H1 (cell line): ENCODE data around the gene HPD. TPM values are rescaled to one million over a fixed set of nuclear protein-coding genes. Genes with fewer than 3 reads are reported as not detected.
A peak's percentile ranks its signal among the peaks of the same experiment; 100 is the strongest.

Source experiments
- CTCF ChIA-PET: fragments of 300-600 bp; sonication (Branson Sonifier 250); formaldehyde crosslinking; loops from one replicate; lab custom pipeline; 2021; ENCODE audit not compliant: partially characterized antibody; lab: Charles Lee
- POLR2A ChIA-PET: fragments of 300-600 bp; sonication (Branson Sonifier 250); formaldehyde crosslinking; loops from one replicate; lab custom pipeline; 2021; ENCODE audit warnings: inconsistent platforms; ENCODE audit not compliant: partially characterized antibody; lab: Charles Lee
- DNase-seq, 2 experiments: peaks; one replicate each; pipeline versions ENCODE4 v3.0.0 to v3.0.0-alpha.2; 2010 to 2022; ENCODE audit warnings: low spot score in 2 of 2, low read depth in 1 of 2, mixed read lengths in 1 of 2
- FAIRE-seq: peaks from 2 replicates; lab custom pipeline; 2011; peaks lifted over from hg19 to GRCh38; lab: Jason Lieb, UNC
- H2AFZ ChIP-seq: 2 replicates; pipeline ENCODE4 v1.8.1; 2012; ENCODE audit warnings: low read length, inconsistent platforms
- H2AK5ac ChIP-seq: 2 replicates; pipeline ENCODE4 v1.6.1; 2013; ENCODE audit warnings: low read depth, low read length
- H2BK120ac ChIP-seq: replicated peaks from 2 replicates; pipeline ENCODE3; 2013; ENCODE audit warnings: low read depth, low read length, inconsistent platforms
- H2BK12ac ChIP-seq: 2 replicates; pipeline ENCODE4 v1.6.1; 2013; ENCODE audit warnings: low read depth, low read length
- H2BK15ac ChIP-seq: 2 replicates; pipeline ENCODE4 v1.6.1; 2013; ENCODE audit warnings: low read length
- H2BK20ac ChIP-seq: 2 replicates; pipeline ENCODE4 v1.6.1; 2013; ENCODE audit warnings: low read length
- H2BK5ac ChIP-seq: 2 replicates; pipeline ENCODE4 v1.6.1; 2013; ENCODE audit warnings: low read depth, low read length
- H3K14ac ChIP-seq: 2 replicates; pipeline ENCODE4 v1.6.1; 2013; ENCODE audit warnings: inconsistent platforms; ENCODE audit not compliant: insufficient read length
- H3K18ac ChIP-seq: 2 replicates; pipeline ENCODE4 v1.6.1; 2013; ENCODE audit warnings: low read length; ENCODE audit errors: extremely low read depth
- H3K23ac ChIP-seq: 2 replicates; pipeline ENCODE4 v1.6.1; 2013; ENCODE audit warnings: inconsistent platforms; ENCODE audit not compliant: insufficient read length
- H3K23me2 ChIP-seq: 2 replicates; pipeline ENCODE4 v1.6.1; 2013; ENCODE audit warnings: low read depth, low read length
- H3K27ac ChIP-seq: 2 replicates; pipeline ENCODE4 v1.6.1; 2011; ENCODE audit warnings: low read depth, low read length, inconsistent platforms
- H3K27me3 ChIP-seq, 4 experiments: replicated peaks in 1 of 4; 1 replicate in 1 of 4; 2 replicates in 3 of 4; pipeline versions ENCODE4 v1.6.1 to v1.8.1; 2011 to 2013; ENCODE audit warnings: low read length in 3 of 4, mild to moderate bottlenecking in 3 of 4, inconsistent platforms in 2 of 4, mixed read lengths in 2 of 4, moderate library complexity in 1 of 4; ENCODE audit not compliant: control insufficient read depth in 3 of 4, insufficient read depth in 3 of 4; ENCODE audit errors: extremely low read depth in 1 of 4
- H3K36me3 ChIP-seq, 4 experiments: 2 replicates each; pipeline versions ENCODE4 v1.6.1 to v1.8.1; 2011 to 2013; ENCODE audit warnings: mild to moderate bottlenecking in 4 of 4, low read length in 3 of 4, moderate library complexity in 2 of 4, control low read depth in 1 of 4, inconsistent platforms in 1 of 4; ENCODE audit not compliant: insufficient read depth in 4 of 4, control insufficient read depth in 2 of 4
- H3K4ac ChIP-seq: replicated peaks from 2 replicates; pipeline ENCODE3; 2013; ENCODE audit warnings: low read length, low read depth, mixed read lengths, inconsistent platforms; ENCODE audit not compliant: insufficient read length
- H3K4me1 ChIP-seq, 4 experiments: replicated peaks in 1 of 4; 1 replicate in 1 of 4; 2 replicates in 3 of 4; pipeline versions ENCODE4 v1.6.1 to v1.8.1; 2011 to 2013; ENCODE audit warnings: low read length in 3 of 4, inconsistent platforms in 2 of 4, mixed read lengths in 1 of 4; ENCODE audit not compliant: insufficient read depth in 4 of 4, control insufficient read depth in 3 of 4
- H3K4me2 ChIP-seq, 2 experiments: 2 replicates each; pipeline versions ENCODE4 v1.6.1 to v1.8.1; 2011 to 2013; ENCODE audit warnings: low read depth in 2 of 2, low read length in 2 of 2, control low read depth in 1 of 2, inconsistent platforms in 1 of 2, mild to moderate bottlenecking in 1 of 2; ENCODE audit not compliant: insufficient read depth in 1 of 2
- H3K4me3 ChIP-seq, 4 experiments: fragments of 200-600, 300-600 bp in 1 of 4; sonication (generic), shearing (Covaris generic), sonication (Bioruptor Twin) in 1 of 4; 2 replicates each; pipeline versions ENCODE4 v1.5.1 to v1.8.1; 2011 to 2016; ENCODE audit warnings: low read length in 4 of 4, low read depth in 3 of 4, control low read depth in 2 of 4, inconsistent platforms in 2 of 4, mild to moderate bottlenecking in 2 of 4, mixed read lengths in 1 of 4, moderate library complexity in 1 of 4; ENCODE audit not compliant: insufficient read depth in 2 of 4; ENCODE audit errors: extremely low read depth in 1 of 4
- H3K56ac ChIP-seq: replicated peaks from 2 replicates; pipeline ENCODE3; 2013; ENCODE audit warnings: low read depth, mild to moderate bottlenecking, mixed read lengths, low read length, inconsistent platforms; ENCODE audit not compliant: insufficient read length
- H3K79me1 ChIP-seq: 2 replicates; pipeline ENCODE4 v1.6.1; 2013; ENCODE audit warnings: low read depth, low read length, control low read depth
- H3K79me2 ChIP-seq, 2 experiments: 2 replicates each; pipeline versions ENCODE4 v1.6.1 to v1.8.1; 2012 to 2013; ENCODE audit warnings: low read length in 2 of 2, mild to moderate bottlenecking in 2 of 2, inconsistent platforms in 1 of 2; ENCODE audit not compliant: insufficient read depth in 2 of 2, control insufficient read depth in 1 of 2
- H3K9ac ChIP-seq, 4 experiments: replicated peaks in 1 of 4; 1 replicate in 1 of 4; 2 replicates in 3 of 4; pipeline versions ENCODE4 v1.6.1 to v1.8.1; 2011 to 2013; ENCODE audit warnings: low read depth in 3 of 4, low read length in 3 of 4, control low read depth in 2 of 4, mild to moderate bottlenecking in 2 of 4, moderate library complexity in 2 of 4, inconsistent platforms in 1 of 4; ENCODE audit errors: extremely low read depth in 1 of 4
- H3K9me3 ChIP-seq, 2 experiments: 2 replicates each; pipeline versions ENCODE4 v1.6.1 to v1.8.1; 2012 to 2013; ENCODE audit warnings: mild to moderate bottlenecking in 2 of 2, moderate library complexity in 2 of 2, control low read depth in 1 of 2, inconsistent platforms in 1 of 2, low read depth in 1 of 2, low read length in 1 of 2, mixed read lengths in 1 of 2; ENCODE audit not compliant: insufficient read depth in 2 of 2
- H4K20me1 ChIP-seq, 2 experiments: replicated peaks in 1 of 2; 2 replicates each; pipeline versions ENCODE3 to v1.8.1; 2011 to 2013; ENCODE audit warnings: inconsistent platforms in 2 of 2, low read length in 2 of 2, mild to moderate bottlenecking in 1 of 2; ENCODE audit not compliant: insufficient read depth in 2 of 2, control insufficient read depth in 1 of 2
- H4K5ac ChIP-seq: 2 replicates; pipeline ENCODE4 v1.6.1; 2013; ENCODE audit warnings: low read length, low read depth, mixed read lengths, inconsistent platforms; ENCODE audit not compliant: insufficient read length
- H4K8ac ChIP-seq: 2 replicates; pipeline ENCODE4 v1.8.0; 2013; ENCODE audit warnings: mild to moderate bottlenecking, moderate library complexity, low read length, inconsistent platforms; ENCODE audit not compliant: insufficient read depth; ENCODE audit errors: extremely low read depth
- H4K91ac ChIP-seq: replicated peaks from 2 replicates; pipeline ENCODE3; 2013; ENCODE audit warnings: low read length, mixed read lengths, inconsistent platforms; ENCODE audit not compliant: insufficient read length
- CBX8 ChIP-seq: fragments of 300-800, 300-1000 bp; sonication (generic); IDR thresholded peaks from 2 replicates; pipeline ENCODE4 v1.7.1; 2016; ENCODE audit warnings: low read depth, low read length, borderline replicate concordance
- CEBPB ChIP-seq: IDR thresholded peaks from 2 replicates; pipeline ENCODE4 v1.6.1; 2012; ENCODE audit warnings: low read depth, low read length
- CHD1 ChIP-seq: IDR thresholded peaks from 2 replicates; pipeline ENCODE4 v1.6.1; 2012; ENCODE audit warnings: low read depth, low read length, improper control_type of control experiment
- HDAC2 ChIP-seq, 2 experiments: fragments of 300-600 bp in 1 of 2; sonication (generic) in 1 of 2; IDR thresholded peaks; 2 replicates each; pipeline ENCODE4 v1.6.1; 2011 to 2012; ENCODE audit warnings: low read depth in 2 of 2, low read length in 2 of 2, mild to moderate bottlenecking in 2 of 2, moderate library complexity in 2 of 2, borderline replicate concordance in 1 of 2, inconsistent platforms in 1 of 2
- POLR2A ChIP-seq, 2 experiments: IDR thresholded peaks; 1 replicate in 1 of 2; 2 replicates in 1 of 2; pipeline ENCODE4 v1.6.1; 2011; ENCODE audit warnings: low read depth in 2 of 2, low read length in 2 of 2, mild to moderate bottlenecking in 2 of 2; ENCODE audit errors: control extremely low read depth in 1 of 2
- SIN3A ChIP-seq, 2 experiments: IDR thresholded peaks in 1 of 2; conservative IDR thresholded peaks in 1 of 2; 2 replicates each; pipeline ENCODE4 v1.6.1; 2011 to 2012; ENCODE audit warnings: low read length in 2 of 2, improper control_type of control experiment in 1 of 2, low read depth in 1 of 2, mild to moderate bottlenecking in 1 of 2
- SP1 ChIP-seq: IDR thresholded peaks from 2 replicates; pipeline ENCODE4 v1.6.1; 2011; ENCODE audit warnings: low read depth, low read length
- WGBS, 2 experiments: shearing (Covaris generic) in 1 of 2; methylation state at CpG; one replicate each; pipeline versions ENCODE4 v1.1.6 to v1.1.7; 2013 to 2015; ENCODE audit warnings: low lambda C conversion rate in 2 of 2, mixed read lengths in 2 of 2, inconsistent platforms in 1 of 2, low coverage in 1 of 2, missing lambda C conversion rate in 1 of 2; ENCODE audit not compliant: insufficient replicate concordance in 2 of 2, insufficient coverage in 1 of 2, insufficient read length in 1 of 2; ENCODE audit errors: extremely low coverage in 1 of 2, missing lambda C conversion rate in 1 of 2; 5-methylcytosine and 5-hydroxymethylcytosine counted together
- polyA plus RNA-seq, 7 experiments: library from polyadenylated mRNA; depleted of rRNA in 3 of 7; stranded (reverse) in 5 of 7; unstranded in 2 of 7; fragments of >200 nt in 5 of 7; fragments of 200-250 nt in 2 of 7; gene quantifications; 1 replicate in 5 of 7; 2 replicates in 1 of 7; 4 replicates in 1 of 7; pipeline versions ENCODE4 v1.2.1 to v1.2.3, GENCODE V29; 2011 to 2013; ENCODE audit warnings: missing spikeins in 2 of 7, mixed read lengths in 2 of 7
- total RNA-seq: library from RNA; stranded (reverse); fragmentation: NEBNext Ultra II Directional; extraction: Animal tissue kit (Norgen Biotek cat#: 25700); gene quantifications from 2 replicates; pipeline ENCODE4 v1.2.1, GENCODE V29; 2021

Gene HPD
- total and polyA plus RNA-seq, 2 of the 8 experiments (the other 6 are each of a cell fraction or from before 2014, with no cell fraction given), result 0.48 to 0.56 TPM

- Histone ChIP-seq H3K79me2 (peaks cover 0 to 40% of the 10 kb centered on the region in 2 experiments; a peak in 1 of 4 replicates), H3K4me2 (peak overlapping the region in 1 of 2 experiments; percentile 11; a peak in 1 of 4 replicates), H2AK5ac (no peak overlapping the region), H3K9me3 (no peaks in the 10 kb centered on the region), H2BK5ac (no peak overlapping the region), H4K8ac (no peak overlapping the region), H2BK12ac (no peak overlapping the region), H3K4me1 (peaks cover 7 to 31% (median 25%) of the 10 kb centered on the region in 4 experiments), H3K79me1 (peaks cover 11% of the 10 kb centered on the region), H4K91ac (no peak overlapping the region), H3K23me2 (peaks cover 20% of the 10 kb centered on the region), H3K14ac (no peak overlapping the region), H3K36me3 (peaks cover 0 to 29% (median 13%) of the 10 kb centered on the region in 4 experiments; a peak in 3 of 8 replicates), H2BK20ac (no peak overlapping the region), H3K4ac (no peak overlapping the region), H3K23ac (no peak overlapping the region), H3K56ac (no peak overlapping the region), H3K4me3 (no peak overlapping the region), H4K5ac (no peak overlapping the region), H4K20me1 (peaks cover 2 to 9% of the 10 kb centered on the region in 2 experiments), H2BK15ac (no peak overlapping the region), H3K27me3 (no peaks in the 10 kb centered on the region), H3K27ac (no peak overlapping the region), H3K9ac (no peak overlapping the region), H2AFZ (no peak overlapping the region), H3K18ac (no peak overlapping the region), H2BK120ac (no peak overlapping the region)
- no peak for FAIRE-seq
- POLR2A ChIA-PET, result interaction anchor here (0.6 to 27.9 kb wide), 6 partner anchors 14 to 710 kb away, joined by 3 to 958 read pairs (median 3); partner anchors contain the start of genes RHOF and SETD1B
- DNase-seq, result no peak
- TF ChIP-seq SP1 (no peak), CBX8 (no peak), CEBPB (no peak), HDAC2 (IDR thresholded peaks at IDR 0.05; ENCODE audit: borderline replicate concordance in 1 of 2, low read depth in 2 of 2, low read length in 2 of 2) (no peak), SIN3A (conservative IDR thresholded peaks at IDR 0.05 in 1 of 2, IDR thresholded peaks at IDR 0.05 in 1 of 2; ENCODE audit: low read depth in 1 of 2, low read length in 2 of 2) (no peak), CHD1 (no peak), POLR2A (IDR thresholded peaks at IDR 0.05; ENCODE audit: control extremely low read depth in 1 of 2, low read depth in 2 of 2, low read length in 2 of 2) (0 out of 3 replicates have a peak, but pooled peaks of 1 of the 2 experiments have one; percentile 17)
- WGBS, 2 experiments, result 82% methylated on average over 13 of the region's 14 CpGs; no CpG with 5 or more reads in 1 of the 2 experiments
- CTCF ChIA-PET, result interaction anchor here (0.6 to 12.0 kb wide), 6 partner anchors 8 to 111 kb away, joined by 3 to 363 read pairs (median 4); partner anchors contain the start of genes CFAP251 and RHOF
These were observed 50.9 kb downstream of the HPD start for GRCh38 chr12:121807642-121808347.
